Stimulated activated CD4-positive, alpha-beta T cell treated with anti-CD3 and anti-CD28 coated beads, Interleukin-1b, Interleukin-23, amount 100 ng/mL, for 1 hour (primary cell): Measurements from ENCODE around the gene GATC.
"Not testable (repeated sequence)": the region's sequence is repeated elsewhere in the genome, so short reads cannot be mapped to it uniquely, and the experiment has no call there.

ENCODE experiments used
- DNase-seq, 2 donors: peaks; one replicate each; pipeline ENCODE4 v3.0.0-alpha.2; 2020; ENCODE audit warnings: low read depth in 2 of 2

Gene GATC

DNA sequence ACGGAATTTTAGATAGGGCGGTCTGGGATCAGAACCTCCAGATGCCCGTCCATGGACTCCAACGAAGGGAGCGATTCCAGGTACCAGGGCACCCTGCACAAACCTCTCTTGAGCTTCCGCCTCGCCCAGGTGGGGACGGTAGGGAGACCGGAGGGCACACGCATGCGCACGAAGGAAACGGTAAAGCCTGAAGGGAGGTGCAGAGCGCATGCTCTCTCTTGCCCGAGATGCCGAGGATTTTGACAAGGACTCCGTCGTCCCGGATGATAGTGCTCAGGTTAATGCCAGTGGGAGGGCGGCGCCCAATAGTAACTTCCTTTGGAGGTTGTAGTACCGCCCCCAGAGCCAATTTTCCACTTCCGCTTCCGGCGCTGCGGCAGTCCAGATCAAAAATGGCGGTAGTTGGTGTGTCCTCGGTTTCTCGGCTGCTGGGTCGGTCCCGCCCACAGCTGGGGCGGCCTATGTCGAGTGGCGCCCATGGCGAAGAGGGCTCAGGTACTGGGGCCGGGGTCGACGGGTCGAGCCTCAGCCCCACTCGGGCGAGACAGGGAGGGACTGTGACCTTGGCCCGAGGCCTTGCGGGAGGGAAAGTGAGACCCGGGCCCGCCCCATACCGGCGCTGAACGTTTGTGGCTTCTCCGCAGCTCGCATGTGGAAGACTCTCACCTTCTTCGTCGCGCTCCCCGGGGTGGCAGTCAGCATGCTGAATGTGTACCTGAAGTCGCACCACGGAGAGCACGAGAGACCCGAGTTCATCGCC, 8.3 kb upstream of the GATC start, which contains the start of gene COX6A1:
COX6A1 (plus strand) TSS at position 379 of the 760 bp plus-strand sequence; CDS start at position 393, 14 bp downstream.
- DNase-seq = peak; percentile 90 to 94

- DNase-seq = no peak
These were observed 7.6 kb upstream of the GATC start for GRCh38 chr12:120438495-120439198.

- DNase-seq = peak; percentile 38 to 57
These were observed 6.5 kb upstream of the GATC start for GRCh38 chr12:120439646-120440247.

DNA sequence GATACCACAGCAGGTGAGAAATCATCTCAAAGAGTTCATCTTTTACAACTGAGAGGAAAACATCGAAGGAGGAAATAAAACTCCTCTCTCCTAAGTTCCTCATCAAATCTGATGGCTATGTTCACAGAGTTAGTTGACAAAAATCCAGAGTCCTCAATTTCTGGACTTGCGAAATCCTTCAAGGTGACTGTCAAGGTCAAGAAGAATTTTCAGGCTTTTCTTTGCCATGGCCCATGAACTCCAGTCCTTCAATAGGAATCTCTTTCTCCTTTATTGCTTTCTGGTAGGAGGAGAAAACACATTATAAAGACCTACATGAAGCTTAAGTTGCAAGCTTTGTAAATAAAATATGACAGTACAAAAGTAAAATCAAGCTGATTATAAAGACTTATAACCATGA, 1.6 kb upstream of the GATC start:
- DNase-seq = no peak

DNA sequence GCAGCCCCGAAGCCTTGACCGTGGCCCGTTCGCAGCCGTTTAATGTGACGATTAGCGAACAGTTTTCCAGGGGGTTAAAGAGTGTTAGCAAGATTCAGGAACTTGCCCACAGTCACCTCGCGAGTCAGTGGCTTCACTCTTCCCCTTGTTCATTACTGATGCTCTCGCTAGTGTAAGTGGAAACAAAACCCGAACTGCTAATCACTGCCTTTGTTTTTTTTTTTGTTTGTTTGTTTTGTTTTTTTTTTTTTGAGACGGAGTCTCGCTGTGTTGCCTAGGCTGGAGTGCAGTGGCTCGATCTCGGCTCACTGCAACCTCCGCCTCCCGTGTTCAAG, 567 bp downstream of the GATC start:
- not testable (repeated sequence) for DNase-seq

- DNase-seq = no peak
These were observed 1.7 kb downstream of the GATC start for GRCh38 chr12:120447992-120448391.

DNA sequence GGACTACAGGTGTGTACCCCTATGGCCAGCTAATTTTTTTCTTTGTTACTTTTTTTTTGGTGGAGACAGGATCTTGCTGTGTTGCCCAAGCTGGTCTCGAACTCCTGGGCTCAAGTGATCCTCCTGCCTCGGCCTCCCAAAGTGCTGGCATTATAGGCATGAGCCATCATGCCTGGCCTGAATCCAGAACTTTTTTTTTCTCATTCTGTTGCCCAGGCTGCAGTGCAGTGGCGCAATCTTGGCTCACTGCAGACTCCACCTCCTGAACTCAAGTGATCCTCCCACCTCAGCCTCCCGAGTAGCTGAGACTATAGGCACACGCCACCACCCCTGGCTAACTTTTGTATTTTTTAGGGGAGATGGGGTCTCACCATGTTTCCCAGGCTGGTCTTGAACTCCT, 6.3 kb downstream of the GATC start:
- DNase-seq = not testable (repeated sequence)

DNA sequence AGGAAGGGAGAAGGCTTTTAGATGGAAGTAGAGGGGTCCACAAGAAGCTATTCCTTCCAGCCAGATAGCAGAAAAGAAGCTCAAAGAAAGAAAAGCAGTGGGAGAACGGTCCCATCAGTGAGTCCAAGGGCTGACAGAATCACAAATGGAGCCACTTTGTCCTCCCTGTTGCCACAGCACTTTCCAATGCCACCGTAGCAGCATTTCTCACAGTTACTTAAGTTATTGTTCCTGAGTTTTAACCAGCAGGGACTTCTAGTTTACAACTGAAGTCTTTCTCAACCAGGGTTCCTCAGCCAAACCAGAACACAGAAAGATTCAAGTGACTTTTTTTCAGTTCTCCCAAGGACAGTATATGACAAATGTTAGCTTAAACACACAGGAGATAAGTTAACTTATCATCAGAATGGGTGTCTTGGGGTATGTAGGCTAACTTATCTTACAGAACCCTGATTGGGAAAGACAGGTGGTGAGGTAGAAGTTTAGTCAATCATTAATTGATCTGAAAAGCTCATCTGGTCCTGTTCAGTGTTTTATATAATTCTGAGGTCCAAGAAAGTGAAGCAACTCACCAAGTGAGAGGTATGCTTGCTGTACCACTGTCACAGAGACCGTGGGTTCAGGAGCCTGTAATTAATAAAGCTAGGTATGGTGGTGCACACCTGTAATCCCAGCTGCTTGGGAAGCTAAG, 7.0 kb downstream of the GATC start:
- DNase-seq = no peak

DNA sequence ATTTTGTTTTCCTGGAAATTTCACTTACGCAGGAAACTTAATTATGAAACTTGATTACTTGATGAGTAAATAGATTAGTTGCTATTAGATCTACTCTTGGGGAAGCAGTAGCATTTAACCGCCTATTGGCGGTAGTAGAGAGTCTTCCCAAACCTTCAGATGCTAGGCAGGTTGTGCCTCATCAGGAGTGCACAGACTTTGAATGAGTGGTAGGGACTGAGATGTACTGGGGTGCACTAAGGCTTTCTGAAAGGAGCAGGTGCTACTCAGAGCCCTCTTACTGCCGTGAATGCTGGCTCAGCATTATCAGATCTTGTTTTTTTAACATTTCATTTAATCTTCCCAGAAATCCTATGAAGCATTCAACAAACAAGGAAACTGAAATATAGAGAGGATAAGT, 7.7 kb downstream of the GATC start:
- DNase-seq = no peak

DNA sequence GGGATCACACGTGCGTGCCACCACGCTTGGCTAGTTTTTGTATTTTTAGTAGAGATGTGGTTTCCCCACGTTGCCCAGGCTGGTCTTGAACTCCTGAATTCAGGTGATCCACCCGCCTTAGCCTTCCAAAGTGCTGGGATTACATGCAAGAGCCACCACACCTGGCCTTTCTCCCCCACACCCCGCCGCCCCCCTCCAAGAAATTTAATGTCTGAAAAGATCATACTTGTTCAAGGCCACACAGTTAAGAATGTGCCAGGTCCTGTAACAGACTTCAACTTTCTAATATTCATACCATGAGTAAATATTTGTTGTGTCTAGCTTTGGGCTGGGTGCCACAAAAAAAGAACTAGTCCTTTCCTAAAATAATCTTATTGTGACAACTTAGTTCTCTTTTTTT, 9.1 kb downstream of the GATC start:
- no peak for DNase-seq

- no peak for DNase-seq
These were observed 10.9 kb downstream of the GATC start for GRCh38 chr12:120457133-120457532.

GRCh38 chr12:120460157-120460556, 13.9 kb downstream of the GATC start:
- no peak for DNase-seq

DNA sequence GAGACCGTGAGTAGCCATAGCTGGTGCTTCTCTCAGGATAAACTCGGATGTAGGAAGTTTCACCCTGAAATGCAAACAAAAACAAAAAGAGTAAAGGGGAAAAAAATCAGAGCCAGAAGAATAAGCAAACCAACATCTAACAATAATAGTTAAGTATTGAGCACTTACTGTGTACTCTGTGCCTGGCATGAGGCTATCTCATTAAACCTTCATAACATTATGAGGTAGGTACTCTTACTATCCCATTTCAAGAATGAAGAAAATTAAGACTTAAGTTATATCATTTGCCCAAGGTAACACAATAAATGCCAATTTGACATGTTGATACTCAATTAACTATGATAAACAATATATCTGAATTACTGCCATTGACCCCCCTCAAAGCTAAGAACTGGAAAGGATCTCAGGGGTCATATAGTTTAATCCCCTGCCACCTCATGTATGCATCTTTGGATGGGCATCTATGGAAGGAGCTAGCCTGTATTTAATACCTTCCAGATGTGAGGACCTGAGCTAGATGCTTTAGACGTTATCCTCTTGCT, 15.9 kb downstream of the GATC start:
- no peak for DNase-seq

DNA sequence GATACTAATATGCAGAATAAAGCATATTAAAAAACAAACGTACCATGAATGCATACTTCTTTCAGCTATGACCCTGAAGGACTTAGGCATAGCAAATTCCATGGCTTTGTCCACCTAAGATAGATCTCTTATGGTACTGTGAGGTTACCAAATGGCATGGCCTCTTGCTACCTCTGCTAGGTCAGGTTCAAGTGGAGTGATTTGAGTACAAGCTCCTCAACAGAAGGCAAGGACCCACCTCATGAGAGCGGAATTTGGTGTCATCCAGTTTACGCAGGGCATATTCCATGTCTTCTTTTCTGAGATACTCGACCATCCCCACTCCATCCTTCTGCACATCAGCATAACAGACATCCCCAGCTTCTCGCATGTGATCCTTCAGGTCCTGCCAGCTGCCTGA, 17.5 kb downstream of the GATC start:
- DNase-seq = no peak

- DNase-seq = no peak
These were observed 19.5 kb downstream of the GATC start for GRCh38 chr12:120465756-120466155.

- DNase-seq = no peak
These were observed 20.5 kb downstream of the GATC start for GRCh38 chr12:120466560-120467315.

GRCh38 chr12:120467439-120467838, 21.2 kb downstream of the GATC start:
- DNase-seq = no peak

GRCh38 chr12:120468325-120468820, 22.1 kb downstream of the GATC start:
- DNase-seq = no peak

GRCh38 chr12:120468821-120469449, 22.7 kb downstream of the GATC start:
- DNase-seq = peak in 1 of 2 donors; percentile 41

DNA sequence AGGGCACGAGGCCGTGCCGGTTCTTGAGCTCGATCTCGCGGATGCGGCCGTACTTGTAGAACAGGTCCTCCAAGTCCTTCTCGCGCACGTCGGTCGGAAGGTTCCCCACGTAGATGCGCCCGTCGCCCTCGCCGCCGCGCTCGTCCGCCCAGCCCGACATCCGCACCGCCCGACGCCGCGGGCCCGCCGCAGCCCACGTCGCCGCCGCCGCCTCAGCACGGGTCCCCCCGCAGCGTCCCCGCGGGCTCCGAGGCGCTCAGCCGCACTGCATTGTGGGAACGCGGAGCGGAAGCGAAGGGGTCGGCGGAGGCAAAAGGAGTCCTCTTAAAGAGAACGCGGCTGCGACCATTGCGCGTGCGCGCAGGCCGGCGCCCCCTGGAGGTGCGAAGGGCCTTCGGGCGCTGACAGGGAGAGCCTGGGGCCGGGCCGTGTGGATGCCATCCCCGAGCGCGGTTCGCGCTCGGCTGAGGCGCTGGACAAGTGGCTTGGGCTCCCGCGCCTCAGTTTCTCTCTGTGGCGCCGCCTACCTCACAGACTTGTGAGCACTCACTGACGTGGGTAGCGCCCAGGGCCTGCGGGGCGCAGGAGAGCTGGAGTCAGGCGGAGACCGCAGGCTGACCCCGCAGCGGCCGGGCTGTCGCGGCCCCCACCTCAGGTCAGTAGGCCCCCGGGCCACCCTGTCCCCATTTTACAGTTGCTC, 23.4 kb downstream of the GATC start, which contains the start of gene SRSF9:
SRSF9 (minus strand) TSS at position 299 of the 700 bp plus-strand sequence; CDS start at position 160, 139 bp downstream.
- DNase-seq = peak; percentile 95
